ENCODE measurements around the gene ABHD16A. TPM values are rescaled to one million over a fixed set of nuclear protein-coding genes. Genes with fewer than 3 reads are reported as not detected.

ABHD16A gene
- polyA plus RNA-seq, 3 donors, result 52.4 to 70.9 (median 61.6) TPM

GRCh38 chr6:31657406-31658157 lies 45.5 kb downstream of the ABHD16A start:
- DNase-seq (ENCODE audit: extremely low read depth in 1 of 11, low read depth in 9 of 11, low spot score in 4 of 11), result no peak

DNA sequence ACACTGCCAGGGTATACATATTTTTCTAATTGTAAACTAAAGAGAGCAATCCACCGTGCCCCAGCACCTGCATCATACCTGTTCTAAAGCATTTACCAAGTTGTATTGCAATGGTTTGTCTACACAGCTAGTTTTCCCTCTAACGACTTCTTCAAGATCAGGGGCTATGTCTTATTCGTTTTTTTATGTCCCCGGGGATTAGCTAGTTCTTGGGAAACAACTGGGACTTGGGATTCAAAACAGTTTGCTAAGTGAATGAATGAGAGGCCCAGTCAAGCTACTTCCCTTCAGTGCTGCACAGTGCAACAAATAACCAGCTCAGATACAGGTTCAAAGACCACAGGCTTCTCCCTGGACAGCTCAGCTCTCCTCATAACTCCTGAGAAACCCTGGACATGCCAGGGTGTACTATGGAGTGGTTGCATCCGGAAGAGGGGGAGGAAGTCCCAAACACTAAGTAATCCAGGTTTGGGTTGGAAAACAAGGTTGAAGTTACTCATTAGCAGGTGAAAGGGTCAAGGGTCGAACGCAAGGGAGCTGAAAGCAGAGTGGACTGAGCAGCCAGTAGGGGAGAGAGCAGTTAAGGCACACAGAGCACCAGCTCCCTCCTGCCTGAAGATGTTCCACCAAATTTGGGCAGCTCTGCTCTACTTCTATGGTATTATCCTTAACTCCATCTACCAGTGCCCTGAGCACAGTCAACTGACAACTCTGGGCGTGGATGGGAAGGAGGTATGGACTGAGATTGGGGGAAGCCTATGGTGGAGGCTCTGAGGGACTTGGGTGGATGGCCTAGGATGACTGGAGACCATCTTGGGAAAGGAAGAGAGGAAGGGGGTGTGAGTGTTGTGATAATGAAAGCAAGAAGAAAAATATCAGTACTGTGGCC lies 47.5 kb downstream of the ABHD16A start, which contains the start of gene APOM:
TSS of gene APOM (plus strand) at position 546 of the 889 bp plus-strand sequence. CDS start at position 619, 73 bp downstream.
- DNase-seq (ENCODE audit: extremely low read depth in 1 of 11, low read depth in 9 of 11, low spot score in 4 of 11), result no peak

DNA sequence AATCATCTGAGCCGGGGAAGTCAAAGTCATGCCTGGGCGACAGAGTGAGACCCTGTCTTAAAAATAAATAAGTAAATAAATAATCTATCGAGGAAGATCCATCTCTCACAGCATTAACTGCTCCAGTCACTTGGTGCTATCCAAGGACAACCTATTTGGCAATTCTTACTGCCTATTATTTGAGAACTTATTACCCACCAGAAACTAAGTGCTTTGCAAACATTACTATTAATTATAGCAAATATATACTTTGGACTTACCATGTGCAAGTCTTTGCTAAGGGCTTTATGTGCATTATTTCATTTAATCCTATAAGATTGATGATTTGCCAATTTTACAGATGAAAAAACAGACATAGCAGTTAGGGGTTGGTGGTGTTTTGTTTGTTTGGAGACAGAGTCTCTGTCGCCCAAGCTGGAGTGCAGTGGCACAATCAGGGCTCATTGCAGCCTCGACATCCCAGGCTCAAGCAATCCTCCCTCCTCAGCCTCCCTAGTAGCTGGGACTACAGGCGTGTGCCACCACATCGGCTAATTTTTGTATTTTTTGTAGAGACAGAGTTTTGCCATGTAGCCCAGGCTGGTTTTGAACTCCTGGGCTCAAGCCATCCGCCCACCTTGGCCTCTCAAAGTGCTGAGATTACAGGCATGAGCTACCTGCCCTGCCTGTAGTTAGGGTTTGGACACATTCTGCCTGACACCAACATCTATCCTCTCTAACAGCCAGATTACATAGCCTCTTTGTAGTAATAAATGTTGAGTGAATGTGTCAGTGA lies 48.4 kb downstream of the ABHD16A start:
- no peak for DNase-seq (ENCODE audit: extremely low read depth in 1 of 11, low read depth in 9 of 11, low spot score in 4 of 11)

- DNase-seq (ENCODE audit: extremely low read depth in 1 of 11, low read depth in 9 of 11, low spot score in 4 of 11), result peak in 6 of 11 donors; percentile 84 to 94 (median 93)
These were observed 50.0 kb downstream of the ABHD16A start for GRCh38 chr6:31652925-31653724.

DNA sequence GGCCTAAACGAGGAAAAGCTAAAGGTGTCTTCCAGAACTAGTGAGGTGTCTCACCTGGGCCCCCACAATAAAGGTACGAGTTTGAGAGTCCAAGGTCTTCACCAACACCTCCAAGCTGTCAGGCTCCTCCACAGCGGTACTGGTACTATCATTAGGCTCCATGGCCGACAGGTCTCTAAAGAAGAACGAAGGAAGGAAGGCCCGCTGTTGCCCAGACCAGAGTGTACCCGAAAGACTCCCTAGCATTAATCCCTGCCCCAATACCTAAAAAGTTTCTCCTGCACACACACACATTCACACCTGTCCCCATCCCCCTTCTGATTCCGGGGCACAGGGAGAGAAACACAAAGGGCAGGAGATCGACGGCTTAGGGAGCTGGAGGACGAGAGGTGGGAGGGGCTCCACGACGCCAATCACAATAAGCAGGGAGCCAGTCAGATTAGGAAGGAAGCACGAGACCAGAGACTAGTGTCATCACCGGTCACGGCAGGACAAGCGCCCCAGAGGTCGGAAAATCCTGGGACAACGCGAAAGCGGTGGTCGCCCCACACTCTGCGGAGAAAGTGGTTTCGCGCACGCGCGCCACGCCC lies 51.4 kb downstream of the ABHD16A start:
- DNase-seq (ENCODE audit: extremely low read depth in 1 of 11, low read depth in 9 of 11, low spot score in 4 of 11), result peak in 8 of 11 donors; percentile 42 to 77 (median 60)

- no peak for DNase-seq (ENCODE audit: extremely low read depth in 1 of 11, low read depth in 9 of 11, low spot score in 4 of 11)
These were observed 57.8 kb downstream of the ABHD16A start for GRCh38 chr6:31645325-31645724.

- DNase-seq (ENCODE audit: extremely low read depth in 1 of 11, low read depth in 9 of 11, low spot score in 4 of 11), result no peak
These were observed 59.2 kb downstream of the ABHD16A start for GRCh38 chr6:31643818-31644454.

GRCh38 chr6:31642798-31643570 lies 60.1 kb downstream of the ABHD16A start:
- no peak for DNase-seq (ENCODE audit: extremely low read depth in 1 of 11, low read depth in 9 of 11, low spot score in 4 of 11)

- DNase-seq (ENCODE audit: extremely low read depth in 1 of 11, low read depth in 9 of 11, low spot score in 4 of 11), result no peak
These were observed 61.8 kb downstream of the ABHD16A start for GRCh38 chr6:31641370-31641769.

- DNase-seq (ENCODE audit: extremely low read depth in 1 of 11, low read depth in 9 of 11, low spot score in 4 of 11), result no peak
These were observed 62.5 kb downstream of the ABHD16A start for GRCh38 chr6:31640612-31641011.

GRCh38 chr6:31639449-31639861 lies 63.7 kb downstream of the ABHD16A start:
- DNase-seq (ENCODE audit: extremely low read depth in 1 of 11, low read depth in 9 of 11, low spot score in 4 of 11), result no peak

- DNase-seq (ENCODE audit: extremely low read depth in 1 of 11, low read depth in 9 of 11, low spot score in 4 of 11), result no peak
These were observed 64.1 kb downstream of the ABHD16A start for GRCh38 chr6:31639043-31639442.

Other genes with a start within 250 kb of the ABHD16A start
- gene MICB, start 205.2 kb downstream of the ABHD16A start, polyA plus RNA-seq (ENCODE audit: insufficient read length in 3 of 3), result 1 to 10 TPM; 1.4 to 1.8 (median 1.5) TPM
- gene MCCD1, start 174.4 kb downstream of the ABHD16A start, polyA plus RNA-seq (ENCODE audit: insufficient read length in 3 of 3), result 10 to 100 TPM; 13.5 to 19.2 (median 17.9) TPM
- 100 to 1,000 TPM; 573 to 689 (median 586) TPM for gene DDX39B, start 161.3 kb downstream of the ABHD16A start, polyA plus RNA-seq (ENCODE audit: insufficient read length in 3 of 3)
- 10 to 100 TPM in 2 of 3 donors, 1 to 10 TPM in 1; 5.9 to 11.5 (median 11.0) TPM for gene ATP6V1G2, start 156.7 kb downstream of the ABHD16A start, polyA plus RNA-seq (ENCODE audit: insufficient read length in 3 of 3)
- 10 to 100 TPM; 17.0 to 28.4 (median 27.7) TPM for gene NFKBIL1, start 155.7 kb downstream of the ABHD16A start, polyA plus RNA-seq (ENCODE audit: insufficient read length in 3 of 3)
- gene LTA, start 131.0 kb downstream of the ABHD16A start, polyA plus RNA-seq (ENCODE audit: insufficient read length in 3 of 3), result under 1 TPM; 0.26 to 0.43 (median 0.33) TPM
- gene TNF, start 127.8 kb downstream of the ABHD16A start, polyA plus RNA-seq (ENCODE audit: insufficient read length in 3 of 3), result under 1 TPM; 0.18 to 0.40 (median 0.24) TPM
- gene LTB, start 120.9 kb downstream of the ABHD16A start, polyA plus RNA-seq (ENCODE audit: insufficient read length in 3 of 3), result 1 to 10 TPM in 2 of 3 donors, under 1 TPM in 1; 0.53 to 2.3 (median 2.2) TPM
- 1 to 10 TPM; 4.4 to 6.5 (median 6.3) TPM for gene LST1, start 117.0 kb downstream of the ABHD16A start, polyA plus RNA-seq (ENCODE audit: insufficient read length in 3 of 3)
- under 1 TPM in 2 of 3 donors, not detected in 1; 0.19 TPM for gene NCR3, start 110.3 kb downstream of the ABHD16A start, polyA plus RNA-seq (ENCODE audit: insufficient read length in 3 of 3)
- gene AIF1, start 88.1 kb downstream of the ABHD16A start, polyA plus RNA-seq (ENCODE audit: insufficient read length in 3 of 3), result 10 to 100 TPM; 63.3 to 80.6 (median 78.2) TPM
- gene PRRC2A, start 82.6 kb downstream of the ABHD16A start, polyA plus RNA-seq (ENCODE audit: insufficient read length in 3 of 3), result 100 to 1,000 TPM; 161 to 211 (median 207) TPM
- 100 to 1,000 TPM; 243 to 263 (median 257) TPM for gene BAG6, start 50.7 kb downstream of the ABHD16A start, polyA plus RNA-seq (ENCODE audit: insufficient read length in 3 of 3)
- gene APOM, start 47.4 kb downstream of the ABHD16A start, polyA plus RNA-seq (ENCODE audit: insufficient read length in 3 of 3), result 100 to 1,000 TPM; 105 to 114 (median 110) TPM
- 10 to 100 TPM; 17.3 to 22.9 (median 18.4) TPM for gene C6orf47, start 42.5 kb downstream of the ABHD16A start, polyA plus RNA-seq (ENCODE audit: insufficient read length in 3 of 3)
- gene GPANK1, start 38.3 kb downstream of the ABHD16A start, polyA plus RNA-seq (ENCODE audit: insufficient read length in 3 of 3), result 10 to 100 TPM; 28.1 to 33.1 (median 29.9) TPM
- 100 to 1,000 TPM; 232 to 252 (median 246) TPM for gene CSNK2B, start 37.2 kb downstream of the ABHD16A start, polyA plus RNA-seq (ENCODE audit: insufficient read length in 3 of 3)
- 10 to 100 TPM; 22.8 to 30.6 (median 25.3) TPM for gene LY6G5B, start 33.3 kb downstream of the ABHD16A start, polyA plus RNA-seq (ENCODE audit: insufficient read length in 3 of 3)
- 1 to 10 TPM; 2.4 to 3.5 (median 3.4) TPM for gene LY6G5C, start 22.3 kb downstream of the ABHD16A start, polyA plus RNA-seq (ENCODE audit: insufficient read length in 3 of 3)
- 1 to 10 TPM in 1 of 3 donors, under 1 TPM in 2; 0.44 to 1.2 (median 0.73) TPM for gene LY6G6F, start 3.5 kb upstream of the ABHD16A start, polyA plus RNA-seq (ENCODE audit: insufficient read length in 3 of 3)
- under 1 TPM in 1 of 3 donors, not detected in 2; 0.20 TPM for gene LY6G6D, start 12.0 kb upstream of the ABHD16A start, polyA plus RNA-seq (ENCODE audit: insufficient read length in 3 of 3)
- gene LY6G6C, start 18.4 kb upstream of the ABHD16A start, polyA plus RNA-seq (ENCODE audit: insufficient read length in 3 of 3), result under 1 TPM in 2 of 3 donors, not detected in 1; 0.26 to 0.41 TPM
- 1 to 10 TPM; 1.6 TPM for gene MPIG6B, start 20.0 kb upstream of the ABHD16A start, polyA plus RNA-seq (ENCODE audit: insufficient read length in 3 of 3)
- 100 to 1,000 TPM; 152 to 237 (median 188) TPM for gene DDAH2, start 26.0 kb upstream of the ABHD16A start, polyA plus RNA-seq (ENCODE audit: insufficient read length in 3 of 3)
- gene CLIC1, start 33.2 kb upstream of the ABHD16A start, polyA plus RNA-seq (ENCODE audit: insufficient read length in 3 of 3), result 100 to 1,000 TPM; 268 to 296 (median 292) TPM
- 10 to 100 TPM; 21.4 to 59.0 (median 22.1) TPM for gene MSH5, start 36.7 kb upstream of the ABHD16A start, polyA plus RNA-seq (ENCODE audit: insufficient read length in 3 of 3)
- 10 to 100 TPM in 2 of 3 donors, 1 to 10 TPM in 1; 6.8 to 17.2 (median 10.0) TPM for gene SAPCD1, start 59.3 kb upstream of the ABHD16A start, polyA plus RNA-seq (ENCODE audit: insufficient read length in 3 of 3)
- gene VWA7, start 74.0 kb upstream of the ABHD16A start, polyA plus RNA-seq (ENCODE audit: insufficient read length in 3 of 3), result 10 to 100 TPM in 1 of 3 donors, 1 to 10 TPM in 2; 7.3 to 13.9 (median 8.5) TPM
- gene VARS1, start 92.4 kb upstream of the ABHD16A start, polyA plus RNA-seq (ENCODE audit: insufficient read length in 3 of 3), result 10 to 100 TPM; 58.7 to 72.2 (median 61.2) TPM
- gene LSM2, start 103.6 kb upstream of the ABHD16A start, polyA plus RNA-seq (ENCODE audit: insufficient read length in 3 of 3), result 10 to 100 TPM; 72.1 to 90.4 (median 82.4) TPM
- 1 to 10 TPM; 3.3 to 5.0 (median 4.0) TPM for gene HSPA1L, start 112.0 kb upstream of the ABHD16A start, polyA plus RNA-seq (ENCODE audit: insufficient read length in 3 of 3)
- gene HSPA1A, start 112.2 kb upstream of the ABHD16A start, polyA plus RNA-seq (ENCODE audit: insufficient read length in 3 of 3), result 100 to 1,000 TPM in 2 of 3 donors, 10 to 100 TPM in 1; 84.4 to 121 (median 116) TPM
- 100 to 1,000 TPM; 119 to 167 (median 142) TPM for gene HSPA1B, start 124.4 kb upstream of the ABHD16A start, polyA plus RNA-seq (ENCODE audit: insufficient read length in 3 of 3)
- gene NEU1, start 159.5 kb upstream of the ABHD16A start, polyA plus RNA-seq (ENCODE audit: insufficient read length in 3 of 3), result 10 to 100 TPM; 74.6 to 79.3 (median 78.1) TPM
- 10 to 100 TPM; 40.7 to 82.8 (median 51.9) TPM for gene SLC44A4, start 175.7 kb upstream of the ABHD16A start, polyA plus RNA-seq (ENCODE audit: insufficient read length in 3 of 3)
- 10 to 100 TPM; 74.6 to 98.4 (median 83.9) TPM for gene EHMT2, start 194.4 kb upstream of the ABHD16A start, polyA plus RNA-seq (ENCODE audit: insufficient read length in 3 of 3)
- gene ZBTB12, start 198.8 kb upstream of the ABHD16A start, polyA plus RNA-seq (ENCODE audit: insufficient read length in 3 of 3), result 10 to 100 TPM; 23.4 to 35.5 (median 23.6) TPM
- gene C2, start 224.4 kb upstream of the ABHD16A start, polyA plus RNA-seq (ENCODE audit: insufficient read length in 3 of 3), result 1 to 10 TPM; 3.0 to 4.2 (median 4.0) TPM
- gene CFB, start 242.8 kb upstream of the ABHD16A start, polyA plus RNA-seq (ENCODE audit: insufficient read length in 3 of 3), result 1 to 10 TPM; 5.2 to 8.7 (median 6.6) TPM

Data from renal cortex interstitium (tissue), 11 donors.